OCI-LY7 (cell line): ENCODE results near the gene FMN1. TPM values are rescaled to one million over a fixed set of nuclear protein-coding genes. Genes with fewer than 3 reads are reported as not detected.

ENCODE experiments used
- BruUV-seq: library from RNA; stranded (reverse); fragments of 400-500 nt; replicated peaks from 2 replicates; lab custom pipeline; 2021; lab: Mats Ljungman, UMichigan
- CTCF ChIA-PET: fragments of 300-600 bp; sonication (Branson Sonifier 250); formaldehyde crosslinking; loops from one replicate; lab custom pipeline; 2022; ENCODE audit warnings: antibody characterized with exemption; ENCODE audit not compliant: unreplicated experiment; lab: Charles Lee
- POLR2A ChIA-PET: fragments of 300-600 bp; sonication (Branson Sonifier 250); formaldehyde crosslinking; loops from one replicate; lab custom pipeline; 2022; ENCODE audit warnings: antibody characterized with exemption; lab: Charles Lee
- DNase-seq: peaks from one replicate; pipeline ENCODE4 v3.0.0-alpha.2; 2015; ENCODE audit warnings: low spot score
- H2AFZ ChIP-seq: fragments of 200-600 bp; sonication (generic), shearing (Covaris generic); 2 replicates; pipeline ENCODE4 v1.6.1; 2014; ENCODE audit warnings: mild to moderate bottlenecking, antibody characterized with exemption, low read length, moderate library complexity
- H3K27ac ChIP-seq: fragments of 200-600 bp; sonication (generic); 2 replicates; pipeline ENCODE4 v1.5.1; 2014; ENCODE audit warnings: mixed run types, low read depth, mild to moderate bottlenecking, moderate library complexity, low read length, inconsistent platforms; ENCODE audit not compliant: poor library complexity, severe bottlenecking
- H3K36me3 ChIP-seq: fragments of 200-600 bp; sonication (generic); 2 replicates; pipeline ENCODE4 v1.6.1; 2014; ENCODE audit warnings: mild to moderate bottlenecking, antibody characterized with exemption, low read length, moderate library complexity, mixed read lengths; ENCODE audit not compliant: insufficient read depth
- H3K4me1 ChIP-seq: fragments of 200-600 bp; sonication (generic); 2 replicates; pipeline ENCODE4 v1.5.1; 2014; ENCODE audit warnings: mild to moderate bottlenecking, low read length; ENCODE audit not compliant: insufficient read depth, poor library complexity, severe bottlenecking
- H3K4me2 ChIP-seq: fragments of 200-600 bp; sonication (generic); 2 replicates; pipeline ENCODE4 v1.6.1; 2014; ENCODE audit warnings: mild to moderate bottlenecking, low read length
- H3K4me3 ChIP-seq: fragments of 200-600 bp; sonication (generic); 2 replicates; pipeline ENCODE4 v1.5.1; 2014; ENCODE audit warnings: mild to moderate bottlenecking, low read depth, low read length; ENCODE audit not compliant: poor library complexity, severe bottlenecking
- H3K79me2 ChIP-seq: fragments of 200-600 bp; sonication (generic); 2 replicates; pipeline ENCODE4 v1.6.1; 2016; ENCODE audit warnings: low read depth, mild to moderate bottlenecking, low read length, moderate library complexity, mixed read lengths; ENCODE audit not compliant: insufficient read depth
- H3K9me2 ChIP-seq: fragments of 200-600 bp; sonication (generic); 2 replicates; pipeline ENCODE4 v1.6.1; 2016; ENCODE audit warnings: mild to moderate bottlenecking, low read length, mixed read lengths; ENCODE audit not compliant: insufficient read depth
- H3K9me3 ChIP-seq: fragments of 200-600 bp; sonication (generic); 2 replicates; pipeline ENCODE4 v1.6.1; 2014; ENCODE audit warnings: mild to moderate bottlenecking, mixed run types, low read length, mixed read lengths
- H4K20me1 ChIP-seq: fragments of 200-600 bp; sonication (generic); 2 replicates; pipeline ENCODE4 v1.6.1; 2014; ENCODE audit warnings: mild to moderate bottlenecking, antibody characterized with exemption, low read length, moderate library complexity, mixed read lengths; ENCODE audit not compliant: insufficient read depth
- CTCF ChIP-seq: fragments of 200-600 bp; sonication (generic); conservative IDR thresholded peaks from 2 replicates; pipeline ENCODE4 v1.5.1; 2014; ENCODE audit warnings: mild to moderate bottlenecking, antibody characterized with exemption, low read length, moderate library complexity, mixed read lengths
- EZH2phosphoT487 ChIP-seq: fragments of 200-600 bp; sonication (generic); IDR thresholded peaks from 2 replicates; pipeline ENCODE4 v1.6.1; 2018; ENCODE audit warnings: low read depth, borderline replicate concordance, mild to moderate bottlenecking, mixed run types, antibody characterized with exemption, low read length, moderate library complexity, mixed read lengths
- intact Hi-C: fragments of 100-400 bp; cut with micrococcal nuclease; formaldehyde crosslinking; loops from one replicate; pipeline ENCODE4 v1.10.0; 2022; ENCODE audit not compliant: unreplicated experiment
- total RNA-seq, 2 experiments: library from RNA; depleted of rRNA in 1 of 2; stranded (reverse); fragments of >200 nt in 1 of 2; shearing (Covaris generic) in 1 of 2; gene quantifications; 2 replicates each; pipeline ENCODE4 v1.2.3, GENCODE V29; 2014 to 2022

Gene FMN1
- total RNA-seq, 2 experiments from 2014 or later: 3.2 to 4.2 TPM

- no peak for TF ChIP-seq CTCF
- TF ChIP-seq EZH2phosphoT487: no peak
- no peaks in the 10 kb centered on the region for H4K20me1 ChIP-seq
- H3K79me2 ChIP-seq: no peaks in the 10 kb centered on the region
- DNase-seq: no peak
- H3K27ac ChIP-seq: no peak overlapping the region
- BruUV-seq: no TSS peak
- H3K9me2 ChIP-seq: no peaks in the 10 kb centered on the region
- POLR2A ChIA-PET: interaction anchor here (0.6 kb wide), 1 partner anchor 818 kb away, joined by 3 read pairs; no protein-coding TSS in a partner anchor
- H3K4me2 ChIP-seq: no peak overlapping the region
- H3K36me3 ChIP-seq: no peaks in the 10 kb centered on the region
- intact Hi-C loops: no loop called here
- no peaks in the 10 kb centered on the region for H3K9me3 ChIP-seq
- H2AFZ ChIP-seq: no peak overlapping the region
- H3K4me3 ChIP-seq: no peak overlapping the region
- no peaks in the 10 kb centered on the region for H3K4me1 ChIP-seq
- CTCF ChIA-PET: no interaction called here
These were observed 179.9 kb downstream of the FMN1 start for GRCh38 chr15:33014586-33014985.

- Histone ChIP-seq H2AFZ (no peak overlapping the region), H3K4me1 (no peaks in the 10 kb centered on the region), H3K27ac (no peak overlapping the region), H3K4me2 (no peak overlapping the region), H3K4me3 (no peak overlapping the region), H3K79me2 (no peaks in the 10 kb centered on the region), H3K9me3 (no peaks in the 10 kb centered on the region), H4K20me1 (no peaks in the 10 kb centered on the region), H3K36me3 (no peaks in the 10 kb centered on the region), H3K9me2 (no peaks in the 10 kb centered on the region)
- ChIA-PET POLR2A (no interaction called here), CTCF (no interaction called here)
- TF ChIP-seq CTCF: no peak
- TF ChIP-seq EZH2phosphoT487: no peak
- no TSS peak for BruUV-seq
- intact Hi-C loops: no loop called here
- no peak for DNase-seq
These were observed 180.6 kb downstream of the FMN1 start for GRCh38 chr15:33013827-33014445.

- DNase-seq: no peak
- Histone ChIP-seq H4K20me1 (no peaks in the 10 kb centered on the region), H3K36me3 (no peaks in the 10 kb centered on the region), H2AFZ (no peak overlapping the region), H3K4me1 (no peaks in the 10 kb centered on the region), H3K27ac (no peak overlapping the region), H3K9me3 (no peaks in the 10 kb centered on the region), H3K9me2 (no peaks in the 10 kb centered on the region), H3K79me2 (no peaks in the 10 kb centered on the region), H3K4me3 (no peak overlapping the region), H3K4me2 (no peak overlapping the region)
- no TSS peak for BruUV-seq
- TF ChIP-seq CTCF (no peak), EZH2phosphoT487 (no peak)
- intact Hi-C loops: no loop called here
- CTCF ChIA-PET: no interaction called here
- POLR2A ChIA-PET: no interaction called here
These were observed 182.5 kb downstream of the FMN1 start for GRCh38 chr15:33011976-33012375.
